GM21381 (cell line): ENCODE measurements around the gene L3MBTL1.
A peak's percentile ranks its signal among the peaks of the same experiment; 100 is the strongest.
"Not testable (repeated sequence)": the region's sequence is repeated elsewhere in the genome, so short reads cannot be mapped to it uniquely, and the experiment has no call there.

Experiments
- ATAC-seq: cut with Tn5 transposase; IDR thresholded peaks from one replicate; pipeline ENCODE4 v1.9.1; 2021; ENCODE audit warnings: mild to moderate bottlenecking, moderate library complexity; ENCODE audit not compliant: unreplicated experiment

Gene L3MBTL1

DNA sequence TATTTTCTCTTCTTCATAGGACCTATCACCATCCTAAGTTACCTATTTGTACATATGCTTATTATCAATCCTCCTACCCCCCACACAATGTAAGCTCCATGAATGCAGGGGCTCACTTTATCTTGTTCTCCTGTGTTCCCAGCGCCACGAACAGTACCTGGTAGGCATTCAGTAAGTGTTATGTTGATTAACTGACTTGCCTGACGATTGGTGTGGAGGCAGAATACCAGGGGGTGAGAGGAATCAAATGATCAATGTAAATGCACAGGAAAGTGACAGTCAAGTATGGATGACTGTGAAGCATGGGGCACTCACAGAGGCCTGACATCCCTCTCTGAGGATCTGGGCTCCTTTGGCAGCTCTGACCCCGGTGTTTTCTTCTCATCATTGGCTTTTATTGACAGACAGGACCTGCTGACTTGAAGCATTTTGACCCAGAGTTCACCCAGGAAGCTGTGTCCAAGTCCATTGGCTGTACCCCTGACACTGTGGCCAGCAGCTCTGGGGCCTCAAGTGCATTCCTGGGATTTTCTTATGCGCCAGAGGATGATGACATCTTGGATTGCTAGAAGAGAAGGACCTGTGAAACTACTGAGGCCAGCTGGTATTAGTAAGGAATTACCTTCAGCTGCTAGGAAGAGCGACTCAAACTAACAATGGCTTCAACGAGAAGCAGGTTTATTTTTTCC, 77.1 kb downstream of the L3MBTL1 start:
- ATAC-seq: no peak

DNA sequence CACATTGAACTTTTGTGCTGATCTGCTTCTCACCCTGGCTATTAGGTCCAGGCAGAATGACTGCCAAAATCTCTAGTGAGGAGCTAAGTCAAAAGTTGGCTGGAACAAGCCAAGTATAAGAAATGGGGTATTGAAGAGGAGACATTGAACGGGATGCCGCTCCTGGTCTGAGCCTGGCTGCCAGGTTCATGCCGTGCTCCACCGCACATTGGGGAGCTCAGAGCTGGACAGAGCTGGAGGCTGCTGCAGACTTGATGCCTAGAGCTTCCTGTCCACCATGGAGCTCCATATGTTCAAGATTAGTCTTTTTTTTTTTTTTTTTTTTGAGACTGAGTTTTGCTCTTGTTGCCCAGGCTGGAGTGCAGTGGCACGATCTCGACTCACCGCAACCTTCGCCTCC, 79.1 kb downstream of the L3MBTL1 start:
- no peak for ATAC-seq

DNA sequence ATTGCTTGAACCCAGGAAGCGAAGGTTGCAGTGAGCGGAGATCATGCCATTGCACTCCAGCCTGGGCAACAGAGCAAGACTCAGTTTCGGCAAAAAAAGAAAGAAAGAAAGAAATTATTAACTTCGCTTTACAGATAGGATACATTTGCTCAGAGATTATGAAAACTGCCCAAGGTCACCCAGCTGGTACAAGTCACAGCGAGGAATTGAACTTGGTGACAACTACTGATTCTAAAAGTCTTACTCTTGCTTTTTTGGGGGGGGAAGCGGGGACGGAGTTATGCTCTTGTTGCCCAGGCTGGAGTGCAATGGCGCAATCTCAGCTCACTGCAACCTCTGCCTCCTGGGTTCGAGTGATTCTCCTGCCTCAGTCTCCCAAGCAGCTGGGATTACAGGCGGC, 81.0 kb downstream of the L3MBTL1 start:
- not testable (repeated sequence) for ATAC-seq

DNA sequence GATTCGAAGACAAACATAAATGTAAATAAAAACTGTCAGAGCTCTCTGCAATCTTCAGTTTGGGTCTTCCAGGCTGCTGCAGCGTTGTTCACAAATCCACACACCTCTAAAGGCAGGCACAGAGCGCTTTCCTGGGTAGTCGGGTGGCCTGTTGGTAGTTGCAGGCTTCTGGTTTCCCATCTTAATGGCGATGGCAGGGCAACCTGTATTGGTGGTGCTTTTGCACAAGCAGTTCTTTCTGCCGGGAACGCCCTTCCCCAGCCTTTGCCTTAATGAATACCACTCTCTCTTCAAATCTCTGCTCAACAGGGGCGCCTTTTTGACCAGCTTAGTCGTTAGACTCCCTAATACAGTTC, 82.5 kb downstream of the L3MBTL1 start:
- ATAC-seq: no peak

DNA sequence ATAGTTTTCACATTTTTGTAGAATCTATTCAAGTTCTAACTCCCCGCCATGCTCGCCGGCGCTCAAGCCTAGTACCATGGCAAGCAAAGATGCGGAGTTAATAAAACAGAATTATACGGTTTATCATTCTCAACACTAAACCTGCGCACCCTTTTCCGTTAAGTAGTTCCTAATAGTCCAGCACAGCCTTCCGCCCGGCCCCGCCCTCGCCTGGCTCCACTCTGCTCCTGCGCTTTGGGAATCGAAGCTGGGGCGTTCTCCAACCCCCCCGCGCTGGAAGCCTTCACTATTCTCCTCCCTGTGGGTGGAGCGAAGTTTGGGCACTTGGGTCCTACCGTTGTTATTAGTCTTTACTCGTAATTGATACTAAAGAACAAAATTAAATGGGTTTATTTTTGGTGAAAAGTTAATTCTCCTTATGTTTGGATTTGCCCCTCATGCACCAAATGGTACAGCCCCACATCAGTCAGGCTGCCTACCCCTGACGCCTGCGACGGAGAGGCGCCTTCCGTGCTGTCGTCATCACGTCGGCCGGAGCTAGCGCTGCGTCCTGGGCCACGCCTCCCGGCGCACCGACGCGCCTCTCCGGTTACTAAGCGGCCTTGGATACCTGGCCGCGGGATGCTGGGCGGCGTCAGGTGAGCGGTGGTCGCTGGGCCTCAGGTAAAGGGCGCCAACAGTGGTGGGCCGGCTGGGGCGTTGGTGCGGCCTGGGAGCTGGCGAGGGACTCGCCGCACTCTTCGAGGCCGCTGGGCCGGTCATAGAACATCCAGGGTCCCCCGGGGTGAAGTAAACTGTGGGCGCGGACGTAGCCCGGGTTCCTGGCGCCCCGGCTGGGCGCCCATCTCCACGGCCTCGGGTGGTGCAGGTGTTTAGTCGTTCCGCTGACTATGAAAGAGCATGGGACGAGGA, 83.2 kb downstream of the L3MBTL1 start, which contains the start of gene IFT52:
Gene IFT52 (plus strand): TSS at position 546 of the 912 bp plus-strand sequence. CDS start 3,762 bp downstream, outside the sequence.
- ATAC-seq: peak; percentile 99
